T-helper 1 cell treated with Interleukin-12 subunit alpha and Interleukin-12 subunit beta and Interleukin-4 antibody, amounts not matched to agents 30 ng/mL and 1 ng/mL, for 36 hours (primary cell): ENCODE measurements around the gene LYRM4. TPM values are rescaled to one million over a fixed set of nuclear protein-coding genes. Genes with fewer than 3 reads are reported as not detected.
"Not testable (repeated sequence)": the region's sequence is repeated elsewhere in the genome, so short reads cannot be mapped to it uniquely, and the experiment has no call there.

ENCODE experiments used
- intact Hi-C: fragments of 100-400 bp; cut with micrococcal nuclease; formaldehyde crosslinking; loops from one replicate; pipeline ENCODE4 v1.15.1; 2024
- total RNA-seq: library from RNA; stranded (reverse); gene quantifications from 2 replicates; pipeline ENCODE4 v1.2.3, GENCODE V29; 2022

The LYRM4 gene
- total RNA-seq, 1 donor from 2014 or later = 25.8 TPM

- intact Hi-C loops = no loop called here
Measured at GRCh38 chr6:5125152-5126006, 135.4 kb downstream of the LYRM4 start.

- intact Hi-C loops = no loop called here
Measured at GRCh38 chr6:5124526-5124925, 136.2 kb downstream of the LYRM4 start.

GRCh38 chr6:5123296-5124143 lies 137.2 kb downstream of the LYRM4 start:
- intact Hi-C loops = no loop called here

- intact Hi-C loops = no loop called here
Measured at GRCh38 chr6:5122504-5123112, 138.1 kb downstream of the LYRM4 start.

GRCh38 chr6:5121956-5122355 lies 138.8 kb downstream of the LYRM4 start:
- intact Hi-C loops = no loop called here

GRCh38 chr6:5121479-5121878 lies 139.3 kb downstream of the LYRM4 start:
- intact Hi-C loops = no loop called here

GRCh38 chr6:5120543-5120942 lies 140.2 kb downstream of the LYRM4 start:
- intact Hi-C loops = not testable (repeated sequence)

- intact Hi-C loops = no loop called here
Measured at GRCh38 chr6:5120011-5120410, 140.7 kb downstream of the LYRM4 start.

- intact Hi-C loops = no loop called here
Measured at GRCh38 chr6:5119090-5119951, 141.4 kb downstream of the LYRM4 start.

GRCh38 chr6:5116243-5116991 lies 144.3 kb downstream of the LYRM4 start:
- intact Hi-C loops = no loop called here

GRCh38 chr6:5115168-5115567 lies 145.6 kb downstream of the LYRM4 start:
- intact Hi-C loops = no loop called here

GRCh38 chr6:5113096-5113495 lies 147.7 kb downstream of the LYRM4 start:
- intact Hi-C loops = no loop called here

GRCh38 chr6:5112066-5112799 lies 148.5 kb downstream of the LYRM4 start:
- intact Hi-C loops = no loop called here

GRCh38 chr6:5111626-5112025 lies 149.1 kb downstream of the LYRM4 start:
- intact Hi-C loops = no loop called here

- intact Hi-C loops = no loop called here
Measured at GRCh38 chr6:5110246-5110645, 150.5 kb downstream of the LYRM4 start.

GRCh38 chr6:5109436-5109835 lies 151.3 kb downstream of the LYRM4 start:
- intact Hi-C loops = no loop called here

GRCh38 chr6:5108536-5109150 lies 152.1 kb downstream of the LYRM4 start:
- intact Hi-C loops = no loop called here

GRCh38 chr6:5108068-5108467 lies 152.7 kb downstream of the LYRM4 start:
- intact Hi-C loops = no loop called here

- intact Hi-C loops = no loop called here
Measured at GRCh38 chr6:5107341-5107740, 153.4 kb downstream of the LYRM4 start.
